H1 (cell line): Measurements from ENCODE around the gene GPR17.

ENCODE experiments used
- EZH2 ChIP-seq: fragments of 200-600 bp; sonication (generic); IDR thresholded peaks from 2 replicates; pipeline ENCODE4 v1.7.1; 2012; ENCODE audit warnings: low read depth, mild to moderate bottlenecking, moderate library complexity, low read length, inconsistent platforms; ENCODE audit not compliant: severe bottlenecking
- TF ChIP-seq, protein P1 (sequence below), 3 experiments: IDR thresholded peaks; 1 replicate in 2 of 3; 2 replicates in 1 of 3; pipeline versions ENCODE4 v1.5.1 to v1.6.1; 2011; ENCODE audit warnings: low read length in 3 of 3, mild to moderate bottlenecking in 3 of 3, inconsistent platforms in 2 of 3, low read depth in 1 of 3, moderate library complexity in 1 of 3; ENCODE audit not compliant: insufficient read depth in 1 of 3; ENCODE audit errors: control extremely low read depth in 1 of 3

DNA sequence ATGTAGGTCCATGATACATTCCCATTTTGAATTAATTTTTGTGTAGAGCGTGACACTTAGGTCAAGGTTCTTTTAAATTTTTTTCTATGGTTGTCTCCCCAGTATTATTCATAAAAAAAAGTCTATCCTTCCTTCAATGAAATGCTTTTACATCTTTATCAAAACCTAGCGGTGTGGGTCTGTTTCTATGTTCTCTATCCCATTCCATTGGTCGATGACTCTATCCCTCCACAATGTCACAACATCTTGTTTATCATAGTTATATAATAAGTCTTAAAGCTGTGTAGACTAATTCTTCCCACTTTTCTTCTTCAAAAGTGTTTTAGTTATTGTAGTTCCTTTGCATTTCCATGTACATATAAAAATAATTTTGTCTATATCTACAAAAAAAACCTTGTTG, 47.2 kb upstream of the GPR17 start:
- TF ChIP-seq, protein P1, sequence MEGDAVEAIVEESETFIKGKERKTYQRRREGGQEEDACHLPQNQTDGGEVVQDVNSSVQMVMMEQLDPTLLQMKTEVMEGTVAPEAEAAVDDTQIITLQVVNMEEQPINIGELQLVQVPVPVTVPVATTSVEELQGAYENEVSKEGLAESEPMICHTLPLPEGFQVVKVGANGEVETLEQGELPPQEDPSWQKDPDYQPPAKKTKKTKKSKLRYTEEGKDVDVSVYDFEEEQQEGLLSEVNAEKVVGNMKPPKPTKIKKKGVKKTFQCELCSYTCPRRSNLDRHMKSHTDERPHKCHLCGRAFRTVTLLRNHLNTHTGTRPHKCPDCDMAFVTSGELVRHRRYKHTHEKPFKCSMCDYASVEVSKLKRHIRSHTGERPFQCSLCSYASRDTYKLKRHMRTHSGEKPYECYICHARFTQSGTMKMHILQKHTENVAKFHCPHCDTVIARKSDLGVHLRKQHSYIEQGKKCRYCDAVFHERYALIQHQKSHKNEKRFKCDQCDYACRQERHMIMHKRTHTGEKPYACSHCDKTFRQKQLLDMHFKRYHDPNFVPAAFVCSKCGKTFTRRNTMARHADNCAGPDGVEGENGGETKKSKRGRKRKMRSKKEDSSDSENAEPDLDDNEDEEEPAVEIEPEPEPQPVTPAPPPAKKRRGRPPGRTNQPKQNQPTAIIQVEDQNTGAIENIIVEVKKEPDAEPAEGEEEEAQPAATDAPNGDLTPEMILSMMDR (IDR thresholded peaks at IDR 0.05; ENCODE audit: control extremely low read depth in 1 of 3, insufficient read depth in 1 of 3, low read depth in 1 of 3, low read length in 3 of 3): no peak
- TF ChIP-seq EZH2: no peak
